Naive B cell (primary cell): ENCODE results near the gene DISC1. TPM values are rescaled to one million over a fixed set of nuclear protein-coding genes. Genes with fewer than 3 reads are reported as not detected.
"Not testable (repeated sequence)": the region's sequence is repeated elsewhere in the genome, so short reads cannot be mapped to it uniquely, and the experiment has no call there.

ENCODE experiments used
- ATAC-seq, 2 donors: fragments of 150-1000 bp; cut with Tn5 transposase; 2 replicates each; pipeline ENCODE4 v1.10.0; 2021; ENCODE audit warnings: low read depth in 2 of 2, mild to moderate bottlenecking in 2 of 2, moderate library complexity in 2 of 2
- DNase-seq: peaks from one replicate; pipeline ENCODE4 v3.0.0; 2022
- H3K27ac Mint-ChIP-seq, 6 donors: one replicate each; pipeline ENCODE4 v1.8.0; 2020 to 2022; ENCODE audit warnings: mild to moderate bottlenecking in 6 of 6, mixed read lengths in 6 of 6, moderate library complexity in 5 of 6, inconsistent platforms in 2 of 6
- H3K27me3 Mint-ChIP-seq, 3 donors: one replicate each; pipeline ENCODE4 v1.8.0; 2021 to 2022; ENCODE audit warnings: mixed read lengths in 3 of 3, mild to moderate bottlenecking in 1 of 3
- H3K36me3 Mint-ChIP-seq, 2 donors: one replicate each; pipeline ENCODE4 v1.8.0; 2020 to 2022; ENCODE audit warnings: mixed read lengths in 2 of 2, inconsistent platforms in 1 of 2, mild to moderate bottlenecking in 1 of 2
- H3K4me1 Mint-ChIP-seq, 3 donors: one replicate each; pipeline ENCODE4 v1.8.0; 2020 to 2022; ENCODE audit warnings: mixed read lengths in 3 of 3, inconsistent platforms in 1 of 3, mild to moderate bottlenecking in 1 of 3, moderate library complexity in 1 of 3
- H3K4me3 Mint-ChIP-seq, 8 donors: one replicate each; pipeline ENCODE4 v1.8.0; 2020 to 2022; ENCODE audit warnings: mild to moderate bottlenecking in 8 of 8, mixed read lengths in 8 of 8, moderate library complexity in 8 of 8, inconsistent platforms in 2 of 8
- H3K9me3 Mint-ChIP-seq, 7 donors: one replicate each; pipeline ENCODE4 v1.8.0; 2020 to 2022; ENCODE audit warnings: mixed read lengths in 7 of 7, mild to moderate bottlenecking in 5 of 7, inconsistent platforms in 2 of 7, moderate library complexity in 1 of 7
- polyA plus RNA-seq, 6 donors: library from polyadenylated mRNA; unstranded; fragments of 300-500 nt; fragmentation: Illumina TruSeq; gene quantifications; one replicate each; pipeline ENCODE4 v1.2.3, GENCODE V29; 2021; ENCODE audit warnings: low read depth in 6 of 6

Gene DISC1
- 1 to 10 TPM in 5 of 6 donors, not detected in 1; 1.3 to 2.2 (median 2.1) TPM for polyA plus RNA-seq

DNA sequence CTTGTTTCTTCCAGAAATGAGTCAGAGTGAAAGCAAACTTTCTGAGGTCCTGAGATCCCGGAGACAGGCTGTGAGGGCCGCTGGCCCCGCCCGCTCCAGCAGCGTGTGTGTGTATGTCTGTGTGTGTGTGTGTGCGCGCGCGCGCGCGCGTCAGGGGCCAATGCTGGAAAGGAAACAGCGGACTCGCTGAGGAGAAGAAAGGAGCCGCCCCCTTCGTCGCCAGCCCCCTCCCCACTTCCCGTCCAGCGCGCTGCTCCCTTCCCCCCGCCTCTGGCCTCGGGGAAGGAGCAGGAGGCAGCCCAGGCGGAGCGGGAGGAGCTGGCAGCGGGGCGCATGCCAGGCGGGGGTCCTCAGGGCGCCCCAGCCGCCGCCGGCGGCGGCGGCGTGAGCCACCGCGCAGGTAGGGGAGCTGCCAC is at the start of gene DISC1:
TSS of gene DISC1 (plus strand) at position 256 of the 416 bp plus-strand sequence. CDS start at position 334, 78 bp downstream.
- Mint-ChIP-seq H3K36me3 (no peaks in the 10 kb centered on the region), H3K4me3 (peak within 1 kb of the TSS; percentile 92 to 98 (median 96)), H3K9me3 (no peaks in the 10 kb centered on the region), H3K4me1 (peaks cover 20 to 38% (median 21%) of the 10 kb centered on the region in 3 donors), H3K27me3 (peaks cover 21 to 24% (median 23%) of the 10 kb centered on the region in 3 donors), H3K27ac (peak within 1 kb of the TSS; percentile 58 to 97 (median 87))
- ATAC-seq = peak; percentile 53 to 76
- peak; percentile 54 for DNase-seq

DNA sequence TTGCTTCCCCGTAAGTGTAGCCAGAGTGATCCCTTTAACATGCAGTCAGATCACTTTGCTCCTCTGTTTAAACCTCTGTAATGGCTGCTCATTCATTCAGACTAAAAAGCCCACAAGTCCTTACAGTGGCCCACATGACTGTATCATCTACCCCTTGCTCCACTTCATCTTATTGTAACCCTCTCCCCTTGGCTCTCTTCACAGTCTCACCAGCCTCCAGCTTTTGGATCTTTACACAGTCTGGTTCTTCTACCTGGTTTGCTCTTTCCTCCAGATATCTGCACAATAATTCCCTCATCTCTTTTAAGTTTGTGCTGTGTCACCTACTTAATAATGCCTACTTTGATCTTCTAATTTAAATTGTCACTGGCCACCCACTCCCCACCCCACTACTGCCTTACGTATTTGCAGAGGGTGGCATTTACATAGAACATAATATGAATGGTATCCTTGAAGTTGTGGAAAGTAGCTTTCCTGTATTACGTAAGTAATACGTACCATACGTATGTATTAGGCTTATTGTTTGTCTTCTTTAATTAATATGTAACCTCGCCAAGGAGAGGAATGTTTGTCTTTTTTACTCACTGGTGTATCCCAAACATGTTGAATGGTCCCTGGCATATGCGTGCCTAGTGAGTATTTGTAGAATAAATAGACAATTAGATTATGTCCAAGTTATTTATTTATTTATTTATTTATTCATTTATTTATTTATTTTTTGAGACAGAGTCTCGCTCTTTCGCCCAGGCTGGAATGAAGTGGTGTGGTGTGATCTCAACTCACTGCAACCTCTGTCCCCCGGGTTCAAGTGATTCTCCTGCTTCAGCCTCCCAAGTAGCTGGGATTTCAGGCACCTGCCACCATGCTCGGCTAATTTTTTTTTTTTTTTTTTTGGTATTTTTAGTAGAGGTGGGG is 49.5 kb upstream of the DISC1 start:
- no peaks in the 10 kb centered on the region for H3K36me3 Mint-ChIP-seq
- no peak overlapping the region for H3K4me3 Mint-ChIP-seq
- H3K4me1 Mint-ChIP-seq = no peaks in the 10 kb centered on the region
- H3K9me3 Mint-ChIP-seq = no peaks in the 10 kb centered on the region
- no peak for DNase-seq
- no peak for ATAC-seq
- no peaks in the 10 kb centered on the region for H3K27me3 Mint-ChIP-seq
- H3K27ac Mint-ChIP-seq = no peak overlapping the region

DNA sequence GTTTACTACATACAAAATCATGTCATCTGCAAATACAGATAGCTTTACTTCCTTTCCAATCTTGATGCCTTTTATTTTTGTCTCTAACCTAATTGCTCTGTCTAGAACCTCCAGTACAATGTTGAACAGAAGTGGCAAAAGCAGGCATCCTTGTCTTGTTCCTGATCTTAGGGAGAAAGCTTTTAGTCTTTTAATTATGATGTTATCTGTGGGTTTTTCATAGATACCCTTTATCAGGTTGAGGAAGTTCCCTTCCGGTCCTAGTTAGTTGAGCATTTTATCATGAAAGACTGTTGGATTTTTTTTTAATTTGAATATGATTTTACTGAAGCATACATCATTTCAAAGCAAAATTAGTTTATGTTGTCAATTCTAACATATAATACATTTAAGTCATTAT is 45.7 kb upstream of the DISC1 start:
- H3K27ac Mint-ChIP-seq = no peak overlapping the region
- no peaks in the 10 kb centered on the region for H3K36me3 Mint-ChIP-seq
- H3K4me1 Mint-ChIP-seq = peaks cover 0 to 8% (median 0%) of the 10 kb centered on the region in 3 donors
- H3K9me3 Mint-ChIP-seq = no peaks in the 10 kb centered on the region
- no peak for ATAC-seq
- no peak for DNase-seq
- H3K27me3 Mint-ChIP-seq = no peaks in the 10 kb centered on the region
- H3K4me3 Mint-ChIP-seq = no peak overlapping the region

DNA sequence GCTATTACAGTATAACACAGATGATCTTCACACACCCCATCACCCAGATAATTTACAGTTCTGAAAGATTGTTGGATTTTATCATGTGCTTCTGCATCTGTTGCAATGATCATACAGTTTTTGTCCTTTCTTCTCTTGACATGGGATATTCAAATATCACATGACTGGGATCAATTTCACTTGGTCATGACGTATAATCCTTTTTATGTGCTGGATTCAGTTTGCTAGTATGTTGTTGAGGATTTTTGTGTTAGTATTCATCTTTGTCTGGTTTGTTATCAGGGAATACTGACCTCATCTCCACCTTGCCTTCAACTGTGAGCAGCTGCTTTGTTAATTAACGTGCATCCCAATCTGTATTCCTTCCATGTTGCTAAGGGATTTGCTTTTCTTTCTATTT is 44.7 kb upstream of the DISC1 start:
- no peaks in the 10 kb centered on the region for H3K36me3 Mint-ChIP-seq
- H3K27me3 Mint-ChIP-seq = no peaks in the 10 kb centered on the region
- peaks cover 0 to 8% (median 0%) of the 10 kb centered on the region in 3 donors for H3K4me1 Mint-ChIP-seq
- no peak for ATAC-seq
- no peaks in the 10 kb centered on the region for H3K9me3 Mint-ChIP-seq
- no peak overlapping the region for H3K4me3 Mint-ChIP-seq
- H3K27ac Mint-ChIP-seq = no peak overlapping the region
- DNase-seq = no peak

DNA sequence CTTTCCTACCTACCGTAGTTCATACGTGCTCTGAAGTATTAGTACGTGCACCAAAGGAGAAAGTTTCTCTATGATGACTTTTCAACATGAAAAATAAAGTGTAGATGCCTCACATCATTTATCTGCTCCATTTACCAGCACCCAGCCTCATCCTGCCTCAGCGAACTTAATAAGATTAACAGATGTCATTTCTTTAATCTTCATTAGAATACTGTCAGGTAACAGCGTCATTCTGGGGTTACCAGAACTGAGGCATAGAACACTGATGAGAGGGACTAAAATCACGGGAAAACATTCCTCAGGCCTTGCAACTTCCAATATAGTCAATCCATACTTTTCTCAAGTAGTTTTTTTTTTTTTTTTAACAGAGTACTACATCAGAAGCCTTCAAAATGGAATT is 43.2 kb upstream of the DISC1 start:
- DNase-seq (no peak), ATAC-seq (no peak)
- Mint-ChIP-seq H3K27ac (no peak overlapping the region), H3K27me3 (no peaks in the 10 kb centered on the region), H3K4me1 (peaks cover 0 to 8% (median 0%) of the 10 kb centered on the region in 3 donors), H3K36me3 (no peaks in the 10 kb centered on the region), H3K9me3 (no peaks in the 10 kb centered on the region), H3K4me3 (no peak overlapping the region)

DNA sequence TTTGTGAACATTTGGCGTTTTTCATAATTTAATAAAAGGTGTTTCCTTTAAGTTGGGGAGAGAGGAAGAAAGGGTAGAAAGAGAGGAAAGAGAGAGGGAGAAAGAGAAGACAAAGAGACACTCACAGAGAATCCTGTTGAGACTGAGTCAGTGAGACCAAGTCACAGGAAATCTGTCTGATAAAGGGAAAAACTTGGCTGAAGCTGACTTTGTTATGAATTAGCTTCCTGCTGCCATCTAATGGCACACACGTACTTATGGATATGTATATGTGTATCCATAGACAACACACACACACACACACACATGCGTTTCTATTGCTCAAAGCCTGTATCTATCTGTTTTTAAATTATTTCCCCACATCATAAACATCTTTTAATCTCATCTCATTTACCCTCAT is 42.5 kb upstream of the DISC1 start:
- Mint-ChIP-seq H3K4me3 (no peak overlapping the region), H3K4me1 (peaks cover 0 to 8% (median 0%) of the 10 kb centered on the region in 3 donors), H3K9me3 (no peaks in the 10 kb centered on the region), H3K36me3 (no peaks in the 10 kb centered on the region), H3K27me3 (no peaks in the 10 kb centered on the region), H3K27ac (no peak overlapping the region)
- no peak for DNase-seq
- ATAC-seq = no peak

DNA sequence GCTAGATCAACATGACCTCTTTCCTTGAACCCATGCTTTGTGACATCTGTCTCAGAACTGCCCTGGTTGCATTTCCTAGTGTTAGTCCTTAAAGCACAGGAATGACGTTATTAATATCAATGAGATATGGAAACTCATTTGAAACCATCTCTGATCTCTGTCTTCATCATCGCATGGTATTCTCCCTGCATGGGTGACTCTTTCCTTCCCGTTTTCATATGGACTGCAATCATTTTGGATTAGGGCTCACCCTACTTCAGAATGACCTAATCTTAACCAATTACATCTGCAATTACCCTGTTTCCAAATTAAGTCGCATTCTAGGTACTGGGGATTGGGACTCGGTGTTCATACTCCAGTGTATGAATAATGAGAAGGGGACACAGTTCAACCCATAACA is 41.7 kb upstream of the DISC1 start:
- H3K9me3 Mint-ChIP-seq = no peaks in the 10 kb centered on the region
- H3K4me1 Mint-ChIP-seq = peaks cover 0 to 8% (median 0%) of the 10 kb centered on the region in 3 donors
- no peak overlapping the region for H3K4me3 Mint-ChIP-seq
- DNase-seq = no peak
- no peaks in the 10 kb centered on the region for H3K36me3 Mint-ChIP-seq
- H3K27me3 Mint-ChIP-seq = no peaks in the 10 kb centered on the region
- no peak overlapping the region for H3K27ac Mint-ChIP-seq
- no peak for ATAC-seq

DNA sequence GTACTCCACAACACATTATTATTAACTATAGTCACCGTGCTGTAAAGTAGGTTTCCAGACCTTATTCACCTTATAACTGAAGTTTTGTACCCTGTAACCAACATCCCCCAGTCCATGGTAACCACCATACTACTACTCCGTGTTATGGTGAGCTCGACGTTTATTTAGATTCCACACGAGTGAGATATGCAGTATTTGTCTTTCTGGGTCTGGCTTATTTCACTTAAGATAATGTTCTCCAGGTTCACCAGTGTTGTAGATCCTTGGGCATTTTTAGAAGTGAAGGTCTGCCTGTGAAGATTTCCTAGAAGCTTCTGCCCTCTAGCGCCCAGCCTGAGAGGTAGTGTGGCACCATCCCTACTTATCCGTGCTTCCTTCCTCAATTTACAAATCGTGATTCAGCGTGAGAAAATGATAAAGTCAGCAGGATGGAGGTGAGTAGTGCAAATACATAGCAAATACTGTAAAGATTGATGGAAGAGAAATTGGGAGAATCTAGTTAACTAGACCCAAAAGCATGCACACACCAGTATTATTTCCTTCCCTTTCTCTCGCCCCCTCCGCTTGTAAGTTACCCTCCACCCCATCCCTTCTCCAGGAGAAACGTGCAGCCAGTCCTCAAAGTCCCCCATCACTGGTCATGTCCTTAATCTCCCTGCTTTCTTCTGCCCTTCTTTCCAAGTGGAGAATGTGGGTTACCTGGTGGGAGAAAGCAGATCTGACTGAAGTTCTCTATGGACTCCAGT is 36.0 kb upstream of the DISC1 start:
- Mint-ChIP-seq H3K9me3 (peaks cover 0 to 1% (median 0%) of the 10 kb centered on the region in 7 donors), H3K4me1 (peaks cover 16 to 25% (median 20%) of the 10 kb centered on the region in 3 donors), H3K27ac (peak overlapping the region in 2 of 6 donors; percentile 8 to 84), H3K4me3 (peak overlapping the region in 1 of 8 donors; percentile 54), H3K36me3 (no peaks in the 10 kb centered on the region), H3K27me3 (no peaks in the 10 kb centered on the region)
- peak; percentile 45 to 79 for ATAC-seq
- peak; percentile 26 for DNase-seq

DNA sequence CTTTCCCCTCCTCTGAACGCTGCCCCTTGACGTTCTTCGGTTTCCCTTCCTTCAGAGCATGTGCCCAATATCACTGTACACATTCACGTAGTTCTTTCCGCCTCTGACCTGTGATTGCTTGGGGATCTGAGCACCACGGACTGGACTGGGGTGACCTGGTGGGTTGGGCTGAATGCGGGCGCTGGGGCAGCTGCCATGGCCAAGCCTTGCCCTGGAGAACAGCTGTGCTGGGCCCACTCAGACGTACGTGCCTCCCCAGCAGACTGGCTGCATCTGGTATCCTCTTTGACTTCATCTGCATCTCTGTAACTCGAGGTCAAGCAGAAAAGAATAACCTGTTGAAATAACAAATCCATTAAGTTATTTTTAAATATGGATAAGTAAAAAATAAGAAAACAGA is 35.1 kb upstream of the DISC1 start:
- ATAC-seq (no peak), DNase-seq (no peak)
- no peak overlapping the region for H3K4me3 Mint-ChIP-seq
- no peak overlapping the region for H3K27ac Mint-ChIP-seq
- H3K36me3 Mint-ChIP-seq = no peaks in the 10 kb centered on the region
- H3K27me3 Mint-ChIP-seq = no peaks in the 10 kb centered on the region
- peaks cover 0 to 1% (median 0%) of the 10 kb centered on the region in 7 donors for H3K9me3 Mint-ChIP-seq
- peaks cover 16 to 25% (median 20%) of the 10 kb centered on the region in 3 donors for H3K4me1 Mint-ChIP-seq

DNA sequence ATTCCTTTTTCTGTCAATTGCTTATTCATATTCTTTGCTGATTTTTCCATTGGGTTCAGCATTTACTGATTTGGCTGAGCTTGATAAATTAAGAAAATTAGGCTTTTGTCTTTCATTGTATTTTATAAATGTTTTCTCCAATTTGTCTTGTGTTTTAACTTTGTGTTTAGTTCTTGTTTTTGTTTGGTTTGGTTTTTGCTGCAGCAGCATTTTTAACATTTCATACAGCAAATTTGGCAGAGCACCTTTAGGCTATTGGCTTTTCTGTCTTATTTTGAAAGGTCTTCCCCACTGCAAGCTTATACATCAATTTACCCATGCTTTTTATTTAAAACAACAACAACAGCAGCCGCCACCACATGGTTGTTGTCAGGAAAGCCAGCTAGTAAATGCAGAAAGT is 33.8 kb upstream of the DISC1 start:
- no peaks in the 10 kb centered on the region for H3K36me3 Mint-ChIP-seq
- no peak overlapping the region for H3K4me3 Mint-ChIP-seq
- H3K4me1 Mint-ChIP-seq = peaks cover 16 to 25% (median 20%) of the 10 kb centered on the region in 3 donors
- H3K27me3 Mint-ChIP-seq = no peaks in the 10 kb centered on the region
- peaks cover 0 to 1% (median 0%) of the 10 kb centered on the region in 7 donors for H3K9me3 Mint-ChIP-seq
- ATAC-seq (no peak), DNase-seq (no peak)
- H3K27ac Mint-ChIP-seq = no peak overlapping the region

DNA sequence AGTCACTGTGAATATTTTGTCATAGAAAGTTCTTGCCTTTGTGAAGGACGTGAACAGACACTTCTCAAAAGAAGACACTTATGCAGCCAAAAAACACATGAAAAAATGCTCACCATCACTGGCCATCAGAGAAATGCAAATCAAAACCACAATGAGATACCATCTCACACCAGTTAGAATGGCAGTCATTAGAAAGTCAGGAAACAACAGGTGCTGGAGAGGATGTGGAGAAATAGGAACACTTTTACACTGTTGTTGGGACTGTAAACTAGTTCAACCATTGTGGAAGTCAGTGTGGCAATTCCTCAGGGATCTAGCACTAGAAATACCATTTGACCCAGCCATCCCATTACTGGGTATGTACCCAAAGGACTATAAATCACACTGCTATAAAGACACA is 33.3 kb upstream of the DISC1 start:
- H3K27ac Mint-ChIP-seq, H3K27me3 Mint-ChIP-seq: not testable (repeated sequence)

DNA sequence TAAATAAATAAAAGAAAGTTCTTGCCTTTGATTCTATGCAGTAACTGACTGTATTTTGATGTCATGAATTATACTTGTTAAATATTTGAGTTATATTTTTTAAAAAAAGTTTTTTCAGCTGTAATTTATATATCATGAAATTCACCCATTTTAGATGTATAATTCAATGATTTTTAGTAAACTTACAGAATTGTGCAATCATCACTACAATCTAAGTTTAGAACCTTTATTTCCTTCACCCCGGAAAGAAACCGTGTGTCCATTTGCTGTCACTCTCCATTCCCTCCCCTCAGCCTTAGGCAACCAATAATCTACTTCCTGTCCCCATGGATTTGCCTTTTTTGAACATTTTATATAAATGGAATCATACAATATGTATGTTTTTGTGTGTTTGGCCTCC is 32.5 kb upstream of the DISC1 start:
- ATAC-seq (no peak), DNase-seq (no peak)
- H3K4me1 Mint-ChIP-seq = peaks cover 16 to 25% (median 20%) of the 10 kb centered on the region in 3 donors
- no peak overlapping the region for H3K27ac Mint-ChIP-seq
- H3K4me3 Mint-ChIP-seq = no peak overlapping the region
- H3K9me3 Mint-ChIP-seq = peaks cover 0 to 1% (median 0%) of the 10 kb centered on the region in 7 donors
- no peaks in the 10 kb centered on the region for H3K27me3 Mint-ChIP-seq
- H3K36me3 Mint-ChIP-seq = no peaks in the 10 kb centered on the region

More for the DNA sequence above, 33.3 kb upstream of the DISC1 start:
- H3K36me3 Mint-ChIP-seq, ATAC-seq, DNase-seq, H3K9me3 Mint-ChIP-seq, H3K4me3 Mint-ChIP-seq: not testable (repeated sequence)
- H3K4me1 Mint-ChIP-seq = peaks cover 16 to 25% (median 20%) of the 10 kb centered on the region in 3 donors

DNA sequence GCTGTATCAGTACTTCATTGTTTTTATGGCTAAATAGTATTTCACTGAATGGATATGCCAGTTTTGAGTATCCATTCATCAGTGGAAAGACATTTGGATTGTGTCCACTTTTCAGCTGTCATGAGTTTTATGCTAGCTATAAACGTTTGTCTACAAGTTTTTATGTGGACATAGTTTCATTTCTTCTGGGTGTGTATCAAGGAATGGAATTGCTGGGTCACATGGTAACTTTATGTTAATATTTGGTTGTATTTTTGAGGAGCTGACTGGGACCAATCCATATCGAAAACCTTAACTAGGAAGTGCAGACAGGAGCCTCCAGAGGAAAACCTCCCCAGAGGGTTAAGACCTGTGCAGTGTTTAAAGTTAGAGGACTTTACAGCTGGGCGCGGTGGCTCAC is 31.8 kb upstream of the DISC1 start:
- ATAC-seq = no peak
- no peaks in the 10 kb centered on the region for H3K36me3 Mint-ChIP-seq
- no peak overlapping the region for H3K4me3 Mint-ChIP-seq
- DNase-seq = no peak
- peaks cover 0 to 1% (median 0%) of the 10 kb centered on the region in 7 donors for H3K9me3 Mint-ChIP-seq
- H3K4me1 Mint-ChIP-seq = peaks cover 16 to 25% (median 20%) of the 10 kb centered on the region in 3 donors
- peak overlapping the region in 1 of 6 donors; percentile 61 for H3K27ac Mint-ChIP-seq
- H3K27me3 Mint-ChIP-seq = no peaks in the 10 kb centered on the region
